Mesenteric fat pad (tissue), 1 donor: ENCODE data around the gene KIAA0513. TPM values are rescaled to one million over a fixed set of nuclear protein-coding genes. Genes with fewer than 3 reads are reported as not detected.

Source experiments
- DNase-seq: peaks from one replicate; pipeline ENCODE4 v3.0.0-alpha.2; 2020; ENCODE audit warnings: low spot score
- total RNA-seq: library from RNA; stranded (reverse); fragmentation: NEBNext Ultra II Directional; extraction: Animal tissue kit (Norgen Biotek cat#: 25700); gene quantifications from one replicate; pipeline ENCODE4 v1.2.1, GENCODE V29; 2021
- donor health status: DM: yes; HTN: yes; CAD: no.

Gene KIAA0513
- total RNA-seq, 1 donor from 2014 or later, result 12.7 TPM

- DNase-seq, result no peak
Measured at GRCh38 chr16:85086347-85087291, 59.0 kb downstream of the KIAA0513 start.

- no peak for DNase-seq
Measured at GRCh38 chr16:85087899-85088569, 60.4 kb downstream of the KIAA0513 start.

GRCh38 chr16:85088570-85089199 lies 61.1 kb downstream of the KIAA0513 start:
- no peak for DNase-seq

- no peak for DNase-seq
Measured at GRCh38 chr16:85089525-85089924, 61.9 kb downstream of the KIAA0513 start.

- no peak for DNase-seq
Measured at GRCh38 chr16:85090181-85090580, 62.6 kb downstream of the KIAA0513 start.

GRCh38 chr16:85090873-85091521 lies 63.4 kb downstream of the KIAA0513 start:
- DNase-seq, result no peak

GRCh38 chr16:85091522-85091910 lies 63.9 kb downstream of the KIAA0513 start:
- DNase-seq, result no peak

GRCh38 chr16:85092309-85092708 lies 64.7 kb downstream of the KIAA0513 start:
- no peak for DNase-seq

GRCh38 chr16:85092851-85093250 lies 65.3 kb downstream of the KIAA0513 start:
- no peak for DNase-seq

- DNase-seq, result no peak
Measured at GRCh38 chr16:85093705-85094104, 66.1 kb downstream of the KIAA0513 start.

GRCh38 chr16:85094176-85094805 lies 66.7 kb downstream of the KIAA0513 start:
- DNase-seq, result no peak

GRCh38 chr16:85094812-85095211 lies 67.2 kb downstream of the KIAA0513 start:
- DNase-seq, result no peak

- no peak for DNase-seq
Measured at GRCh38 chr16:85096921-85097320, 69.3 kb downstream of the KIAA0513 start.

GRCh38 chr16:85098565-85098964 lies 71.0 kb downstream of the KIAA0513 start:
- no peak for DNase-seq

GRCh38 chr16:85100265-85100664 lies 72.7 kb downstream of the KIAA0513 start:
- no peak for DNase-seq

- DNase-seq, result no peak
Measured at GRCh38 chr16:85101956-85102630, 74.5 kb downstream of the KIAA0513 start.

GRCh38 chr16:85103114-85104079 lies 75.8 kb downstream of the KIAA0513 start:
- DNase-seq, result no peak

GRCh38 chr16:85104147-85104546 lies 76.6 kb downstream of the KIAA0513 start:
- DNase-seq, result no peak

GRCh38 chr16:85104821-85105391 lies 77.3 kb downstream of the KIAA0513 start:
- no peak for DNase-seq
